GM13976 (cell line): ENCODE measurements around the gene HESX1.

ENCODE experiments used
- DNase-seq: peaks from one replicate; pipeline ENCODE4 v3.0.0; 2012; ENCODE audit warnings: low spot score
- CTCF ChIP-seq: IDR thresholded peaks from 2 replicates; pipeline ENCODE4 v1.5.1; 2012; ENCODE audit warnings: borderline replicate concordance, mild to moderate bottlenecking; ENCODE audit not compliant: insufficient read depth; ENCODE audit errors: extremely low read depth, missing control alignments, control extremely low read depth
- in situ Hi-C: fragments of 300-500 bp; cut with MboI; formaldehyde crosslinking; loops from one replicate; pipeline ENCODE4 v1.12.0; 2022; ENCODE audit warnings: low sequenced_read_pairs, mixed read lengths, inconsistent platforms; ENCODE audit not compliant: unreplicated experiment

The HESX1 gene

GRCh38 chr3:57164217-57164656 is 35.5 kb downstream of the HESX1 start:
- no peak for TF ChIP-seq CTCF
- peak; percentile 32 for DNase-seq
- in situ Hi-C loops: no loop called here

- in situ Hi-C loops: no loop called here
- no peak for DNase-seq
- TF ChIP-seq CTCF: no peak
Observed at GRCh38 chr3:57163751-57164150, 36.0 kb downstream of the HESX1 start.

GRCh38 chr3:57161915-57162314 is 37.9 kb downstream of the HESX1 start:
- in situ Hi-C loops: no loop called here
- no peak for TF ChIP-seq CTCF
- DNase-seq: no peak

- TF ChIP-seq CTCF: no peak
- no peak for DNase-seq
- in situ Hi-C loops: no loop called here
Observed at GRCh38 chr3:57160765-57161538, 38.8 kb downstream of the HESX1 start.

- TF ChIP-seq CTCF: no peak
- DNase-seq: no peak
- in situ Hi-C loops: no loop called here
Observed at GRCh38 chr3:57160076-57160764, 39.6 kb downstream of the HESX1 start.

- in situ Hi-C loops: no loop called here
Observed at GRCh38 chr3:57158813-57159738, 40.7 kb downstream of the HESX1 start.

More at GRCh38 chr3:57158813-57159738, 40.7 kb downstream of the HESX1 start:
- no peak for DNase-seq
- TF ChIP-seq CTCF: no peak
